Gastrocnemius medialis (tissue), 4 donors: ENCODE results near the gene MYH13. TPM values are rescaled to one million over a fixed set of nuclear protein-coding genes. Genes with fewer than 3 reads are reported as not detected.
A peak's percentile ranks its signal among the peaks of the same experiment; 100 is the strongest.

Experiments
- ATAC-seq, 2 donors: fragments of 150-250 bp; one replicate each; pipeline ENCODE4 v1.9.1; 2016
- DNase-seq, 2 donors: peaks; one replicate each; pipeline ENCODE4 v3.0.0-alpha.2; 2019
- H3K27ac ChIP-seq, 4 donors: fragments of 200-600 bp; sonication (generic); 1 replicate in 1 of 4; 2 replicates in 3 of 4; pipeline ENCODE4 v1.5.1; 2016 to 2018; ENCODE audit warnings: mild to moderate bottlenecking in 2 of 4, moderate library complexity in 1 of 4
- H3K27me3 ChIP-seq, 3 donors: fragments of 200-600 bp; sonication (generic) in 2 of 3; 1 replicate in 1 of 3; 2 replicates in 2 of 3; pipeline versions ENCODE4 v1.5.1 to v1.6.0; 2016 to 2019; ENCODE audit warnings: mild to moderate bottlenecking in 1 of 3, moderate library complexity in 1 of 3
- H3K36me3 ChIP-seq, 2 donors: fragments of 200-600 bp; sonication (generic) in 1 of 2; one replicate each; pipeline ENCODE4 v1.5.1; 2017 to 2018
- H3K4me1 ChIP-seq, 2 donors: fragments of 200-600 bp; sonication (generic) in 1 of 2; one replicate each; pipeline ENCODE4 v1.5.1; 2016 to 2017; ENCODE audit warnings: mild to moderate bottlenecking in 2 of 2
- H3K4me3 ChIP-seq, 4 donors: fragments of 200-600 bp; sonication (generic) in 3 of 4; 1 replicate in 1 of 4; 2 replicates in 3 of 4; pipeline ENCODE4 v1.5.1; 2016 to 2019; ENCODE audit warnings: mild to moderate bottlenecking in 2 of 4
- H3K9me3 ChIP-seq, 3 donors: fragments of 200-600 bp; sonication (generic) in 2 of 3; 1 replicate in 1 of 3; 2 replicates in 2 of 3; pipeline ENCODE4 v1.5.1; 2016 to 2019
- POLR2A ChIP-seq, 2 donors: fragments of 450-650 bp; IDR thresholded peaks; one replicate each; pipeline ENCODE4 v1.6.1; 2017; ENCODE audit warnings: antibody characterized with exemption in 2 of 2, mild to moderate bottlenecking in 2 of 2, moderate library complexity in 2 of 2
- in situ Hi-C, 4 donors: fragments of 200-750 bp; cut with MboI; loops; one replicate each; pipeline versions ENCODE4 v1.15.0 to v1.8.0; 2017; ENCODE audit warnings: low sequenced_read_pairs in 4 of 4
- intact Hi-C: fragments of 100-400 bp; cut with DNase I; formaldehyde crosslinking; loops from one replicate; pipeline ENCODE4 v1.15.1; 2023; ENCODE audit warnings: low total_unique reads
- total RNA-seq, 4 donors: library from RNA; depleted of rRNA; stranded (reverse); fragments of >200 nt; gene quantifications; one replicate each; pipeline versions ENCODE4 v1.1.0 to v1.2.3, GENCODE V29; 2016
- TF ChIP-seq, protein P1 (sequence below), 5 experiments: fragments of 450-650 bp in 3 of 5; fragments of 200-600 bp in 2 of 5; sonication (generic) in 2 of 5; IDR thresholded peaks in 4 of 5; conservative IDR thresholded peaks in 1 of 5; 1 replicate in 4 of 5; 2 replicates in 1 of 5; pipeline ENCODE4 v1.5.1; 2016 to 2019; ENCODE audit warnings: antibody characterized with exemption in 5 of 5, mild to moderate bottlenecking in 3 of 5, moderate library complexity in 3 of 5

The MYH13 gene
- total RNA-seq, 4 donors from 2014 or later, result not detected

GRCh38 chr17:10360578-10360977 is 12.2 kb downstream of the MYH13 start:
- no peak for TF ChIP-seq POLR2A (IDR thresholded peaks at IDR 0.05)
- TF ChIP-seq, protein P1, sequence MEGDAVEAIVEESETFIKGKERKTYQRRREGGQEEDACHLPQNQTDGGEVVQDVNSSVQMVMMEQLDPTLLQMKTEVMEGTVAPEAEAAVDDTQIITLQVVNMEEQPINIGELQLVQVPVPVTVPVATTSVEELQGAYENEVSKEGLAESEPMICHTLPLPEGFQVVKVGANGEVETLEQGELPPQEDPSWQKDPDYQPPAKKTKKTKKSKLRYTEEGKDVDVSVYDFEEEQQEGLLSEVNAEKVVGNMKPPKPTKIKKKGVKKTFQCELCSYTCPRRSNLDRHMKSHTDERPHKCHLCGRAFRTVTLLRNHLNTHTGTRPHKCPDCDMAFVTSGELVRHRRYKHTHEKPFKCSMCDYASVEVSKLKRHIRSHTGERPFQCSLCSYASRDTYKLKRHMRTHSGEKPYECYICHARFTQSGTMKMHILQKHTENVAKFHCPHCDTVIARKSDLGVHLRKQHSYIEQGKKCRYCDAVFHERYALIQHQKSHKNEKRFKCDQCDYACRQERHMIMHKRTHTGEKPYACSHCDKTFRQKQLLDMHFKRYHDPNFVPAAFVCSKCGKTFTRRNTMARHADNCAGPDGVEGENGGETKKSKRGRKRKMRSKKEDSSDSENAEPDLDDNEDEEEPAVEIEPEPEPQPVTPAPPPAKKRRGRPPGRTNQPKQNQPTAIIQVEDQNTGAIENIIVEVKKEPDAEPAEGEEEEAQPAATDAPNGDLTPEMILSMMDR (IDR thresholded peaks at IDR 0.05 in 4 of 5, conservative IDR thresholded peaks at IDR 0.05 in 1 of 5), result no peak
- H3K4me3 ChIP-seq, result no peak overlapping the region
- H3K9me3 ChIP-seq, result no peaks in the 10 kb centered on the region
- H3K36me3 ChIP-seq, result no peaks in the 10 kb centered on the region
- H3K27ac ChIP-seq, result no peak overlapping the region
- ATAC-seq (no peak), DNase-seq (no peak)
- H3K4me1 ChIP-seq, result no peaks in the 10 kb centered on the region
- intact Hi-C loops, result no loop called here
- in situ Hi-C loops, result no loop called here
- H3K27me3 ChIP-seq, result no peaks in the 10 kb centered on the region

GRCh38 chr17:10357768-10358167 is 15.0 kb downstream of the MYH13 start:
- Histone ChIP-seq H3K27me3 (no peaks in the 10 kb centered on the region), H3K9me3 (no peaks in the 10 kb centered on the region), H3K36me3 (no peaks in the 10 kb centered on the region), H3K27ac (no peak overlapping the region), H3K4me1 (no peaks in the 10 kb centered on the region), H3K4me3 (no peak overlapping the region)
- in situ Hi-C loops (no loop called here), intact Hi-C loops (no loop called here)
- no peak for ATAC-seq
- TF ChIP-seq, protein P1 (IDR thresholded peaks at IDR 0.05 in 4 of 5, conservative IDR thresholded peaks at IDR 0.05 in 1 of 5), result peak in 2 of 5 experiments; percentile 19 to 22
- TF ChIP-seq POLR2A (IDR thresholded peaks at IDR 0.05), result no peak
- no peak for DNase-seq

GRCh38 chr17:10354651-10355050 is 18.2 kb downstream of the MYH13 start:
- no peak overlapping the region for H3K4me3 ChIP-seq
- ATAC-seq, result no peak
- no peak for TF ChIP-seq POLR2A (IDR thresholded peaks at IDR 0.05)
- TF ChIP-seq, protein P1 (IDR thresholded peaks at IDR 0.05 in 4 of 5, conservative IDR thresholded peaks at IDR 0.05 in 1 of 5), result no peak
- H3K4me1 ChIP-seq, result no peaks in the 10 kb centered on the region
- H3K27ac ChIP-seq, result no peak overlapping the region
- in situ Hi-C loops (no loop called here), intact Hi-C loops (no loop called here)
- DNase-seq, result no peak
- H3K36me3 ChIP-seq, result no peaks in the 10 kb centered on the region
- no peaks in the 10 kb centered on the region for H3K9me3 ChIP-seq
- H3K27me3 ChIP-seq, result no peaks in the 10 kb centered on the region

DNA sequence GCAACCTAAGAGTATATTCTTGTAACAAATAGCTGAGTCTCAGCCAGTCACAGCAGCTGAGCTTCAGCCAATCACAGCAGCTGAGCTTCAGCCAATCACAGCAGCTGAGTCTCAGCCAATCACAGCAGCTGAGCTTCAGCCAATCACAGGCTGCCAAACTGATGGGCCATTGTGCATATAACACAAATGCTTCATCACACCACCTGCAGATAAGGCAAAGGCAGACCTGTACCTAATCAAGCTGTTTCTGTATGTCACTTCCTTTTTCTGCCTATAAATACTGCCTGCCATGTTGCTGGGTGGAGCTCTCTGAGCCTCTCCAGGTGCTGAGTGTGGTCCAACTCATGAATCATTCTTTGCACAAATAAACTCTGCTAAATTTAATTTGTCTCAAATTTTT is 19.9 kb downstream of the MYH13 start:
- H3K4me3 ChIP-seq, result no peak overlapping the region
- intact Hi-C loops, result no loop called here
- DNase-seq (no peak), ATAC-seq (no peak)
- no peaks in the 10 kb centered on the region for H3K4me1 ChIP-seq
- no peaks in the 10 kb centered on the region for H3K27me3 ChIP-seq
- TF ChIP-seq, protein P1 (IDR thresholded peaks at IDR 0.05 in 4 of 5, conservative IDR thresholded peaks at IDR 0.05 in 1 of 5), result no peak
- H3K9me3 ChIP-seq, result no peaks in the 10 kb centered on the region
- H3K36me3 ChIP-seq, result no peaks in the 10 kb centered on the region
- H3K27ac ChIP-seq, result no peak overlapping the region
- in situ Hi-C loops, result no loop called here

GRCh38 chr17:10349403-10349802 is 23.4 kb downstream of the MYH13 start:
- H3K9me3 ChIP-seq, result no peaks in the 10 kb centered on the region
- in situ Hi-C loops, result no loop called here
- H3K36me3 ChIP-seq, result no peaks in the 10 kb centered on the region
- no peak overlapping the region for H3K27ac ChIP-seq
- TF ChIP-seq, protein P1 (IDR thresholded peaks at IDR 0.05 in 4 of 5, conservative IDR thresholded peaks at IDR 0.05 in 1 of 5), result no peak
- TF ChIP-seq POLR2A (IDR thresholded peaks at IDR 0.05), result no peak
- H3K4me3 ChIP-seq, result no peak overlapping the region
- intact Hi-C loops, result no loop called here
- H3K4me1 ChIP-seq, result no peaks in the 10 kb centered on the region
- ATAC-seq (no peak), DNase-seq (no peak)
- H3K27me3 ChIP-seq, result no peaks in the 10 kb centered on the region
